H9 (cell line): ENCODE measurements around the gene PLCB1. TPM values are rescaled to one million over a fixed set of nuclear protein-coding genes. Genes with fewer than 3 reads are reported as not detected.

Experiments used
- DNase-seq: peaks from one replicate; pipeline ENCODE4 v3.0.0-alpha.2; 2017
- H2AFZ ChIP-seq: one replicate; pipeline ENCODE4 v1.6.1; 2013; ENCODE audit warnings: mild to moderate bottlenecking, low read length, control low read depth, moderate library complexity
- H2AK5ac ChIP-seq: 2 replicates; pipeline ENCODE4 v1.6.1; 2013; ENCODE audit warnings: low read length, control low read depth, mixed read lengths; ENCODE audit not compliant: insufficient read length
- H2BK120ac ChIP-seq: one replicate; pipeline ENCODE4 v1.6.1; 2013; ENCODE audit warnings: low read depth, mild to moderate bottlenecking, low read length, control low read depth, inconsistent platforms; ENCODE audit not compliant: poor library complexity, severe bottlenecking
- H2BK12ac ChIP-seq: 2 replicates; pipeline ENCODE4 v1.6.1; 2013; ENCODE audit warnings: low read length, control low read depth, mixed read lengths, low read depth; ENCODE audit not compliant: insufficient read length
- H2BK15ac ChIP-seq: 2 replicates; pipeline ENCODE4 v1.6.1; 2013; ENCODE audit warnings: low read depth, low read length, control low read depth
- H2BK20ac ChIP-seq: one replicate; pipeline ENCODE4 v1.6.1; 2013; ENCODE audit warnings: low read depth, mild to moderate bottlenecking, low read length, control low read depth, inconsistent platforms; ENCODE audit not compliant: poor library complexity, severe bottlenecking
- H2BK5ac ChIP-seq: 2 replicates; pipeline ENCODE4 v1.6.1; 2013; ENCODE audit warnings: low read length, control low read depth, mixed read lengths; ENCODE audit not compliant: insufficient read length
- H3K14ac ChIP-seq: 2 replicates; pipeline ENCODE4 v1.6.1; 2013; ENCODE audit warnings: low read length, control low read depth; ENCODE audit not compliant: insufficient read depth
- H3K18ac ChIP-seq: 2 replicates; pipeline ENCODE4 v1.6.1; 2013; ENCODE audit warnings: low read depth, mild to moderate bottlenecking, mixed read lengths, low read length, control low read depth; ENCODE audit not compliant: insufficient read length
- H3K23ac ChIP-seq: 2 replicates; pipeline ENCODE4 v1.6.1; 2013; ENCODE audit warnings: low read length, control low read depth, mixed read lengths, low read depth; ENCODE audit not compliant: insufficient read length
- H3K23me2 ChIP-seq: 2 replicates; pipeline ENCODE4 v1.6.1; 2013; ENCODE audit warnings: low read depth, mild to moderate bottlenecking, mixed read lengths, low read length, control low read depth; ENCODE audit not compliant: insufficient read length, poor library complexity, severe bottlenecking
- H3K27ac ChIP-seq: 2 replicates; pipeline ENCODE4 v1.5.1; 2013; ENCODE audit warnings: low read length, control low read depth, mixed read lengths, low read depth; ENCODE audit not compliant: insufficient read length
- H3K27me3 ChIP-seq: 2 replicates; pipeline ENCODE4 v1.6.1; 2013; ENCODE audit warnings: low read length, control low read depth, inconsistent platforms; ENCODE audit not compliant: insufficient read depth
- H3K4ac ChIP-seq: 2 replicates; pipeline ENCODE4 v1.6.1; 2013; ENCODE audit warnings: low read depth, mild to moderate bottlenecking, control low read depth, inconsistent platforms, low read length, moderate library complexity
- H3K4me1 ChIP-seq: 2 replicates; pipeline ENCODE4 v1.6.1; 2013; ENCODE audit warnings: low read length, control low read depth, inconsistent platforms; ENCODE audit not compliant: insufficient read depth
- H3K4me2 ChIP-seq: 2 replicates; pipeline ENCODE4 v1.6.1; 2013; ENCODE audit warnings: low read length, control low read depth, mixed read lengths; ENCODE audit not compliant: insufficient read length, insufficient read depth
- H3K56ac ChIP-seq: 2 replicates; pipeline ENCODE4 v1.6.1; 2013; ENCODE audit warnings: low read depth, mild to moderate bottlenecking, mixed read lengths, low read length, control low read depth; ENCODE audit not compliant: insufficient read length
- H3K79me1 ChIP-seq: 2 replicates; pipeline ENCODE4 v1.6.1; 2013; ENCODE audit warnings: low read depth, mild to moderate bottlenecking, moderate library complexity, low read length, control low read depth, inconsistent platforms; ENCODE audit not compliant: insufficient read depth, poor library complexity, severe bottlenecking
- H3K79me2 ChIP-seq: 2 replicates; pipeline ENCODE4 v1.6.1; 2013; ENCODE audit warnings: low read length, control low read depth, inconsistent platforms; ENCODE audit not compliant: insufficient read depth
- H3K9ac ChIP-seq: 2 replicates; pipeline ENCODE4 v1.6.1; 2013; ENCODE audit warnings: low read length, control low read depth, mixed read lengths; ENCODE audit not compliant: insufficient read length; ENCODE audit errors: extremely low read depth
- H3K9me3 ChIP-seq: one replicate; pipeline ENCODE4 v1.6.1; 2013; ENCODE audit warnings: low read depth, low read length, inconsistent platforms; ENCODE audit not compliant: control insufficient read depth
- H3T11ph ChIP-seq: one replicate; pipeline ENCODE4 v1.6.1; 2013; ENCODE audit warnings: mild to moderate bottlenecking, low read length, control low read depth, inconsistent platforms
- H4K20me1 ChIP-seq: one replicate; pipeline ENCODE4 v1.6.1; 2013; ENCODE audit not compliant: control insufficient read depth, insufficient read length, insufficient read depth
- H4K5ac ChIP-seq: 2 replicates; pipeline ENCODE4 v1.6.1; 2013; ENCODE audit warnings: low read depth, mild to moderate bottlenecking, mixed read lengths, low read length, control low read depth; ENCODE audit not compliant: insufficient read length
- H4K8ac ChIP-seq: replicated peaks from 2 replicates; pipeline ENCODE4 v1.6.1; 2013; ENCODE audit warnings: low read length, control low read depth, mixed read lengths, low read depth; ENCODE audit not compliant: insufficient read length
- H4K91ac ChIP-seq: 2 replicates; pipeline ENCODE4 v1.6.1; 2013; ENCODE audit warnings: low read depth, mild to moderate bottlenecking, moderate library complexity, mixed read lengths, low read length, control low read depth; ENCODE audit not compliant: insufficient read length
- H3K27ac Mint-ChIP-seq, 3 experiments: 2 replicates in 2 of 3; 3 replicates in 1 of 3; pipeline ENCODE4 v1.8.0; 2020 to 2021; ENCODE audit warnings: mixed read lengths in 3 of 3, mild to moderate bottlenecking in 1 of 3, moderate library complexity in 1 of 3
- H3K27me3 Mint-ChIP-seq: 2 replicates; pipeline ENCODE4 v1.8.0; 2021; ENCODE audit warnings: low read depth, mild to moderate bottlenecking, moderate library complexity, mixed read lengths
- H3K36me3 Mint-ChIP-seq, 3 experiments: 2 replicates in 2 of 3; 3 replicates in 1 of 3; pipeline ENCODE4 v1.8.0; 2020 to 2021; ENCODE audit warnings: low read depth in 3 of 3, mixed read lengths in 3 of 3; ENCODE audit not compliant: insufficient read depth in 1 of 3
- H3K4me1 Mint-ChIP-seq, 2 experiments: 2 replicates each; pipeline ENCODE4 v1.8.0; 2020; ENCODE audit warnings: mixed read lengths in 2 of 2
- H3K4me3 Mint-ChIP-seq, 2 experiments: 2 replicates in 1 of 2; 3 replicates in 1 of 2; pipeline ENCODE4 v1.8.0; 2020 to 2021; ENCODE audit warnings: mild to moderate bottlenecking in 2 of 2, mixed read lengths in 2 of 2, moderate library complexity in 1 of 2
- H3K9me3 Mint-ChIP-seq, 2 experiments: 2 replicates in 1 of 2; 3 replicates in 1 of 2; pipeline ENCODE4 v1.8.0; 2020; ENCODE audit warnings: mild to moderate bottlenecking in 2 of 2, mixed read lengths in 2 of 2, moderate library complexity in 1 of 2
- WGBS: extraction: QIAGEN DNeasy Blood & Tissue Kit; methylation state at CpG from one replicate; pipeline ENCODE4 v1.1.7; 2013; ENCODE audit warnings: missing lambda C conversion rate, low lambda C conversion rate, mixed read lengths; ENCODE audit not compliant: insufficient read length; ENCODE audit errors: extremely low coverage; 5-methylcytosine and 5-hydroxymethylcytosine counted together
- total RNA-seq: library from RNA; stranded (reverse); gene quantifications from 2 replicates; pipeline ENCODE4 v1.2.1, GENCODE V29; 2021
- TF ChIP-seq, protein P1 (sequence below): fragments of 200-600 bp; sonication (generic); conservative IDR thresholded peaks from 3 replicates; pipeline ENCODE4 v1.8.0; 2021; ENCODE audit warnings: antibody characterized with exemption, mild to moderate bottlenecking

PLCB1 gene
- total RNA-seq, 1 experiment from 2014 or later: 11.5 TPM

DNA sequence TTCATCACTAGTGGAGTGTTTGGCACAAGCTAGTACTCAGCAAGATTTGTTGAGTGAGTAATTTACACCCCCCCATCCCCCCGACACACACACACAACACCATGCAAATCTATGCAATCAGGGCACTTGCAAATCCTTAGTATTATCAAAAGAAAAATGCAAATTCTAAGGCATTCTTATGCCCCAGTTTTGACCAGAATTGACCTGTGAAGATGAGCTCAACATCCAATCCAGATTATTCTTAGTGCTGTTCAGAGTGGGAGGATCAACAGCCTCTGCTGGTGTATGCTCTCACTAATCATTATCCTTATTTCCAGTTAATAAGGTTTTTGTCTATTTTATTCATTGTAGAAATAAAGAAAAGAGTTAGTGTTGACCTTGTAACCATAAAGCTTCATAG lies 185.4 kb downstream of the PLCB1 start:
- no CpG with 5 or more reads among the region's 1 CpG for WGBS
- peaks cover 4% of the 10 kb centered on the region in 2 experiments for H3K4me1 Mint-ChIP-seq

More for the DNA sequence above, 185.4 kb downstream of the PLCB1 start:
- no peak overlapping the region for H4K8ac ChIP-seq
- H3K18ac ChIP-seq: no peak overlapping the region
- no peaks in the 10 kb centered on the region for H3K23me2 ChIP-seq
- no peak overlapping the region for H4K91ac ChIP-seq
- Mint-ChIP-seq H3K36me3 (no peaks in the 10 kb centered on the region), H3K27ac (no peak overlapping the region), H3K4me3 (no peak overlapping the region), H3K9me3 (no peaks in the 10 kb centered on the region), H3K27me3 (no peaks in the 10 kb centered on the region)
- no peak for DNase-seq
- no peaks in the 10 kb centered on the region for H3K79me2 ChIP-seq
- H3K4ac ChIP-seq: no peak overlapping the region
- H2BK20ac ChIP-seq: no peak overlapping the region
- H4K20me1 ChIP-seq: no peaks in the 10 kb centered on the region
- no peak overlapping the region for H2BK15ac ChIP-seq
- no peak overlapping the region for H3T11ph ChIP-seq
- no peaks in the 10 kb centered on the region; the same call in 1 of the 2 replicates for H3K4me1 ChIP-seq
- TF ChIP-seq, protein P1, sequence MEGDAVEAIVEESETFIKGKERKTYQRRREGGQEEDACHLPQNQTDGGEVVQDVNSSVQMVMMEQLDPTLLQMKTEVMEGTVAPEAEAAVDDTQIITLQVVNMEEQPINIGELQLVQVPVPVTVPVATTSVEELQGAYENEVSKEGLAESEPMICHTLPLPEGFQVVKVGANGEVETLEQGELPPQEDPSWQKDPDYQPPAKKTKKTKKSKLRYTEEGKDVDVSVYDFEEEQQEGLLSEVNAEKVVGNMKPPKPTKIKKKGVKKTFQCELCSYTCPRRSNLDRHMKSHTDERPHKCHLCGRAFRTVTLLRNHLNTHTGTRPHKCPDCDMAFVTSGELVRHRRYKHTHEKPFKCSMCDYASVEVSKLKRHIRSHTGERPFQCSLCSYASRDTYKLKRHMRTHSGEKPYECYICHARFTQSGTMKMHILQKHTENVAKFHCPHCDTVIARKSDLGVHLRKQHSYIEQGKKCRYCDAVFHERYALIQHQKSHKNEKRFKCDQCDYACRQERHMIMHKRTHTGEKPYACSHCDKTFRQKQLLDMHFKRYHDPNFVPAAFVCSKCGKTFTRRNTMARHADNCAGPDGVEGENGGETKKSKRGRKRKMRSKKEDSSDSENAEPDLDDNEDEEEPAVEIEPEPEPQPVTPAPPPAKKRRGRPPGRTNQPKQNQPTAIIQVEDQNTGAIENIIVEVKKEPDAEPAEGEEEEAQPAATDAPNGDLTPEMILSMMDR: no peak
- no peaks in the 10 kb centered on the region for H3K9me3 ChIP-seq
- H2AFZ ChIP-seq: no peak overlapping the region
- H3K14ac ChIP-seq: no peak overlapping the region
- H3K56ac ChIP-seq: no peak overlapping the region
- no peak overlapping the region for H3K27ac ChIP-seq
- H3K23ac ChIP-seq: no peak overlapping the region
- no peaks in the 10 kb centered on the region for H3K79me1 ChIP-seq
- no peak overlapping the region for H4K5ac ChIP-seq
- H3K4me2 ChIP-seq: no peak overlapping the region
- no peaks in the 10 kb centered on the region for H3K27me3 ChIP-seq
- H2BK5ac ChIP-seq: no peak overlapping the region
- no peak overlapping the region for H2BK12ac ChIP-seq
- H2AK5ac ChIP-seq: peak overlapping the region; percentile 65
- no peak overlapping the region for H3K9ac ChIP-seq
- H2BK120ac ChIP-seq: no peak overlapping the region
